Measurements from ENCODE around the gene SCART1. TPM values are rescaled to one million over a fixed set of nuclear protein-coding genes. Genes with fewer than 3 reads are reported as not detected.
"Not testable (repeated sequence)": the region's sequence is repeated elsewhere in the genome, so short reads cannot be mapped to it uniquely, and the experiment has no call there.

The SCART1 gene
- total and polyA plus RNA-seq, 7 donors: 0.08 to 1.8 (median 0.58) TPM

DNA sequence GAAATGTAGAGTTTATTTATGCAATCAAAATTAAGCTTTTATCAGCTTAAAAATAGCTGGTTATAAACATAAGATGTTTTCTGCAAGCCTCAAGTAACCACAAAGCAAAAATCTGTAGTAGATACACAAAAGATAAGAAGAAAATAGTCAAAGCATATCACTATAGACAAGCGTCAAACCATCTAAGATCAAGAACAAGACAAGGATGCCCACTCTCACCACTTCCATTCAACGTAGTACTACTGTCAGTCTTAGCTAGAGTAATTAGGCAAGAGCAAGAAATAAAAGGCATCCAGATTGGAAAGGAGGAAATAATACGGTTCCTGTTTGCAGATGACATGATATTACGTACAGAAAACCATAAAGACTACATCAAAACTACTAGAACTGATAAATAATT lies 56.0 kb downstream of the SCART1 start:
- DNase-seq: no peak
- TF ChIP-seq, protein P1, sequence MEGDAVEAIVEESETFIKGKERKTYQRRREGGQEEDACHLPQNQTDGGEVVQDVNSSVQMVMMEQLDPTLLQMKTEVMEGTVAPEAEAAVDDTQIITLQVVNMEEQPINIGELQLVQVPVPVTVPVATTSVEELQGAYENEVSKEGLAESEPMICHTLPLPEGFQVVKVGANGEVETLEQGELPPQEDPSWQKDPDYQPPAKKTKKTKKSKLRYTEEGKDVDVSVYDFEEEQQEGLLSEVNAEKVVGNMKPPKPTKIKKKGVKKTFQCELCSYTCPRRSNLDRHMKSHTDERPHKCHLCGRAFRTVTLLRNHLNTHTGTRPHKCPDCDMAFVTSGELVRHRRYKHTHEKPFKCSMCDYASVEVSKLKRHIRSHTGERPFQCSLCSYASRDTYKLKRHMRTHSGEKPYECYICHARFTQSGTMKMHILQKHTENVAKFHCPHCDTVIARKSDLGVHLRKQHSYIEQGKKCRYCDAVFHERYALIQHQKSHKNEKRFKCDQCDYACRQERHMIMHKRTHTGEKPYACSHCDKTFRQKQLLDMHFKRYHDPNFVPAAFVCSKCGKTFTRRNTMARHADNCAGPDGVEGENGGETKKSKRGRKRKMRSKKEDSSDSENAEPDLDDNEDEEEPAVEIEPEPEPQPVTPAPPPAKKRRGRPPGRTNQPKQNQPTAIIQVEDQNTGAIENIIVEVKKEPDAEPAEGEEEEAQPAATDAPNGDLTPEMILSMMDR (IDR thresholded peaks at IDR 0.05): no peak
- intact Hi-C loops (cut with DNase I): no loop called here
- Histone ChIP-seq H3K27ac (no peak overlapping the region), H3K4me1 (no peaks in the 10 kb centered on the region), H3K4me3 (no peak overlapping the region), H3K9me3 (peaks cover 17% of the 10 kb centered on the region), H3K36me3 (ENCODE audit: insufficient read depth in 1 of 2, low read depth in 1 of 2) (no peaks in the 10 kb centered on the region), H3K27me3 (ENCODE audit: insufficient read depth in 3 of 3, low read length in 2 of 3) (no peaks in the 10 kb centered on the region)
- no peak for ATAC-seq
- 79 to 87% (median 83%) methylated on average over 4 of the region's 4 CpGs for WGBS, 3 donors

DNA sequence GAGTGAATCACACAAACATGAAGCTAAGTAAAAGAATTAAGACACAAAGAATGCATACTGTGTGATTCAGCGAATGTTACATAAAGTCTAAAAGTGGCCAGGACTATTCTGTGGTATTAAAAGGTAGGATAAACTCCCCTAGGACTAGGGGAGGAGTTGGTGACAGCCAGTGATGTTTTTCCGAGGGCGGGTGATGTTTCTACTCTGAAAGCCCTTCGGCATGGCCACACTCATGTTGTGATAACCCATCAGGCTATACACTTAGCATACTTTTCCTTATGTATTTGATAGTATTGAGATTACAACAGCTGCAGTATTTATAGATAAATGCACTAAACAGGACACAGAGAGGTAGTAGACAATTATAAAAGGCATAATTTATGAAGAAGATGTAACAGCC lies 57.7 kb downstream of the SCART1 start:
- DNase-seq (no peak), ATAC-seq (no peak)
- no peaks in the 10 kb centered on the region for H3K36me3 ChIP-seq (ENCODE audit: insufficient read depth in 1 of 2, low read depth in 1 of 2)
- TF ChIP-seq, protein P1 (IDR thresholded peaks at IDR 0.05): no peak
- 73 to 83% (median 74%) methylated on average over 4 of the region's 4 CpGs for WGBS, 3 donors
- no peak overlapping the region for H3K4me3 ChIP-seq
- H3K4me1 ChIP-seq: no peaks in the 10 kb centered on the region
- H3K27me3 ChIP-seq (ENCODE audit: insufficient read depth in 3 of 3, low read length in 2 of 3): no peaks in the 10 kb centered on the region
- peaks cover 17% of the 10 kb centered on the region for H3K9me3 ChIP-seq
- intact Hi-C loops (cut with DNase I): no loop called here
- no peak overlapping the region for H3K27ac ChIP-seq

DNA sequence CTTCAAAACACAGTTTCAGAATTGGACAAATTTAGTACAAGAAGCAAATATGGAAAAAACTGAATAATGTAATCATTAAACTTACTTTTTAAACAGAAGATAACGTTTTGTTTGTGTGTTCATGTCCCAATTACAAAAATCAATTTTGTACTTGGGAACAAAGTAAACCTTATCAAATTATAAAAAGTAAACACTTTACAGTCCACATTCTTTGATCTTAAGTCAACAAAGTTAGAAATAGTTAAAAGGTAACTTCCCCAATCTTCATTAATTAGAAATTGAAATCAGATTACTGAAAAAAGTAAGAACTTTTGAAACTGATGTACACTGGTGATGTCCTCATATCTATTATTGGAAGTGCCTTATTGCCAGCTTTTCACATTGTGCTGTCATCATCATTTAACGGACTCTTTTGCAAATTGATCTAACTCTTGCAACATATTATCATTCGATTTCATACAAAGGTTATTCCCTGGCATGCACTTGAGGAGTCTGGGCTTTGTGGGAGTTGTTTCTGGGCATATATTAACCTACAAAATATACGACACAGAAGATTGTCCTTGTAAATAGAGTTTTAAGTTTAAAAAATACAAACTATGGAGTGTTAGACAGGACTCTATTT lies 58.3 kb downstream of the SCART1 start:
- 50 to 59% (median 53%) methylated on average over 4 of the region's 4 CpGs for WGBS, 3 donors
- peaks cover 17% of the 10 kb centered on the region for H3K9me3 ChIP-seq
- no peak for ATAC-seq
- H3K4me3 ChIP-seq: no peak overlapping the region
- DNase-seq: no peak
- no peaks in the 10 kb centered on the region for H3K27me3 ChIP-seq (ENCODE audit: insufficient read depth in 3 of 3, low read length in 2 of 3)
- H3K27ac ChIP-seq: no peak overlapping the region
- intact Hi-C loops (cut with DNase I): no loop called here
- H3K36me3 ChIP-seq (ENCODE audit: insufficient read depth in 1 of 2, low read depth in 1 of 2): no peaks in the 10 kb centered on the region
- TF ChIP-seq, protein P1 (IDR thresholded peaks at IDR 0.05): no peak
- no peaks in the 10 kb centered on the region for H3K4me1 ChIP-seq

DNA sequence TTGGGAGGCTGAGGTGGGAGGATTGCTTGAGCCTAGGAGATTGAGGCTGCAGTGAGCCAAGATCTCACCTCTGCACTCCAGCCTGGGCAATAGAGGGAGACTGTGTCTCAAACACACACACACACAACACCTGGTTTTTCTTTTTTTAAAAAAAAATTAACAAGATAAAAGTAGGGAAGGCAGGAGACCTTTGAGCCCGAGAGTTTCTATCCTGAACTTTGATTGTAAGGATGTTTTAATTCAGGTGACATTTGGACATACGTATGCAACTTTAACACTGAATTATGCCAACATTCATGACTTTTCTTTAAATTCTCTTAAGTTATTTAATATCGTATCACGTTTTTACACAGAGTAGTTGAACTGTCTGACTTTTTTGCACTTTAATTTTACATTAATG lies 61.7 kb downstream of the SCART1 start:
- TF ChIP-seq, protein P1 (IDR thresholded peaks at IDR 0.05): no peak
- Histone ChIP-seq H3K27me3 (ENCODE audit: insufficient read depth in 3 of 3, low read length in 2 of 3) (no peaks in the 10 kb centered on the region), H3K9me3 (peaks cover 10% of the 10 kb centered on the region), H3K36me3 (ENCODE audit: insufficient read depth in 1 of 2, low read depth in 1 of 2) (no peaks in the 10 kb centered on the region), H3K4me1 (no peaks in the 10 kb centered on the region), H3K27ac (no peak overlapping the region), H3K4me3 (no peak overlapping the region)
- 73 to 76% (median 75%) methylated on average over 4 of the region's 4 CpGs for WGBS, 3 donors
- intact Hi-C loops (cut with DNase I): no loop called here
- no peak for ATAC-seq
- no peak for DNase-seq

GRCh38 chr10:133516057-133516456 lies 62.3 kb downstream of the SCART1 start:
- DNase-seq (no peak), ATAC-seq (no peak)
- WGBS, 3 donors: 50 to 65% (median 55%) methylated on average over 4 of the region's 4 CpGs
- no peaks in the 10 kb centered on the region for H3K36me3 ChIP-seq (ENCODE audit: insufficient read depth in 1 of 2, low read depth in 1 of 2)
- H3K27me3 ChIP-seq (ENCODE audit: insufficient read depth in 3 of 3, low read length in 2 of 3): no peaks in the 10 kb centered on the region
- H3K4me3 ChIP-seq: no peak overlapping the region
- H3K9me3 ChIP-seq: peaks cover 8% of the 10 kb centered on the region
- TF ChIP-seq, protein P1 (IDR thresholded peaks at IDR 0.05): no peak
- no peaks in the 10 kb centered on the region for H3K4me1 ChIP-seq
- no peak overlapping the region for H3K27ac ChIP-seq
- intact Hi-C loops (cut with DNase I): no loop called here

GRCh38 chr10:133518517-133518916 lies 64.8 kb downstream of the SCART1 start:
- not testable (repeated sequence) for H3K36me3 ChIP-seq (ENCODE audit: insufficient read depth in 1 of 2, low read depth in 1 of 2)
- H3K9me3 ChIP-seq: peaks cover 12% of the 10 kb centered on the region
- 81 to 88% (median 85%) methylated on average over 5 of the region's 5 CpGs for WGBS, 3 donors

More at GRCh38 chr10:133518517-133518916, 64.8 kb downstream of the SCART1 start:
- ATAC-seq; intact Hi-C loops (cut with DNase I); DNase-seq; H3K4me1 ChIP-seq; H3K27me3 ChIP-seq (ENCODE audit: insufficient read depth in 3 of 3, low read length in 2 of 3); H3K27ac ChIP-seq; H3K4me3 ChIP-seq: not testable (repeated sequence)
